CD1c-positive myeloid dendritic cell (primary cell): Measurements from ENCODE around the gene NEU1.
"Not testable (repeated sequence)": the region's sequence is repeated elsewhere in the genome, so short reads cannot be mapped to it uniquely, and the experiment has no call there.

Source experiments
- DNase-seq: peaks from one replicate; pipeline ENCODE4 v3.0.0-alpha.2; 2016; ENCODE audit errors: extremely low spot score

The NEU1 gene

GRCh38 chr6:31874084-31874670 lies 11.6 kb upstream of the NEU1 start:
- DNase-seq = no peak

GRCh38 chr6:31871046-31871659 lies 8.5 kb upstream of the NEU1 start:
- DNase-seq = no peak

- no peak for DNase-seq
Measured at GRCh38 chr6:31870385-31870921, 7.8 kb upstream of the NEU1 start.

GRCh38 chr6:31869343-31869742 lies 6.7 kb upstream of the NEU1 start:
- DNase-seq = no peak

- not testable (repeated sequence) for DNase-seq
Measured at GRCh38 chr6:31868658-31868971, 6.0 kb upstream of the NEU1 start.

GRCh38 chr6:31865205-31866118 lies 2.8 kb upstream of the NEU1 start:
- DNase-seq = no peak

GRCh38 chr6:31864818-31865204 lies 2.2 kb upstream of the NEU1 start:
- DNase-seq = no peak

GRCh38 chr6:31864123-31864562 lies 1.5 kb upstream of the NEU1 start:
- not testable (repeated sequence) for DNase-seq

GRCh38 chr6:31861919-31862343 lies 690 bp downstream of the NEU1 start:
- DNase-seq = no peak

GRCh38 chr6:31861150-31861549 lies 1.5 kb downstream of the NEU1 start:
- DNase-seq = no peak

GRCh38 chr6:31860349-31860748 lies 2.3 kb downstream of the NEU1 start:
- DNase-seq = no peak

GRCh38 chr6:31859923-31860322 lies 2.7 kb downstream of the NEU1 start:
- DNase-seq = no peak

GRCh38 chr6:31858707-31859106 lies 3.9 kb downstream of the NEU1 start:
- no peak for DNase-seq

- DNase-seq = not testable (repeated sequence)
Measured at GRCh38 chr6:31857774-31858173, 4.8 kb downstream of the NEU1 start.

- not testable (repeated sequence) for DNase-seq
Measured at GRCh38 chr6:31851980-31852718, 10.5 kb downstream of the NEU1 start.

GRCh38 chr6:31851485-31851832 lies 11.2 kb downstream of the NEU1 start:
- DNase-seq = no peak

- no peak for DNase-seq
Measured at GRCh38 chr6:31850765-31851484, 11.7 kb downstream of the NEU1 start.

GRCh38 chr6:31847276-31847978 lies 15.2 kb downstream of the NEU1 start:
- DNase-seq = no peak

GRCh38 chr6:31844507-31844906 lies 18.1 kb downstream of the NEU1 start:
- DNase-seq = no peak

- no peak for DNase-seq
Measured at GRCh38 chr6:31842053-31842452, 20.6 kb downstream of the NEU1 start.

GRCh38 chr6:31839779-31840126 lies 22.9 kb downstream of the NEU1 start:
- DNase-seq = not testable (repeated sequence)
